Body of pancreas (tissue), 4 donors: ENCODE results near the gene EMILIN3. TPM values are rescaled to one million over a fixed set of nuclear protein-coding genes. Genes with fewer than 3 reads are reported as not detected.

Experiments
- ATAC-seq: fragments of 150-250 bp; one replicate; pipeline ENCODE4 v1.9.1; 2016
- DNase-seq, 4 donors: peaks; one replicate each; pipeline ENCODE4 v3.0.0-alpha.2; 2019
- H3K27ac ChIP-seq, 4 donors: fragments of 200-600 bp; sonication (generic); 1 replicate in 3 of 4; 2 replicates in 1 of 4; pipeline versions ENCODE4 v1.5.1 to v1.6.1; 2016 to 2019; ENCODE audit warnings: mild to moderate bottlenecking in 1 of 4, mixed read lengths in 1 of 4, moderate library complexity in 1 of 4
- H3K27me3 ChIP-seq, 2 donors: fragments of 200-600 bp; sonication (generic); one replicate each; pipeline ENCODE4 v1.6.0; 2016; ENCODE audit warnings: mild to moderate bottlenecking in 1 of 2
- H3K36me3 ChIP-seq, 2 donors: fragments of 200-600 bp; sonication (generic); replicated peaks in 1 of 2; 2 replicates each; pipeline ENCODE4 v1.5.1; 2016; ENCODE audit warnings: low read depth in 2 of 2; ENCODE audit not compliant: insufficient read depth in 1 of 2
- H3K4me1 ChIP-seq: fragments of 200-600 bp; sonication (generic); one replicate; pipeline ENCODE4 v1.6.0; 2016
- H3K4me3 ChIP-seq, 2 donors: fragments of 200-600 bp; sonication (generic); 1 replicate in 1 of 2; 2 replicates in 1 of 2; pipeline ENCODE4 v1.5.1; 2016 to 2019
- H3K9me3 ChIP-seq, 3 donors: fragments of 200-600 bp; sonication (generic); 1 replicate in 2 of 3; 2 replicates in 1 of 3; pipeline ENCODE4 v1.5.1; 2016
- POLR2A ChIP-seq, 3 donors: fragments of 450-650 bp; IDR thresholded peaks; one replicate each; pipeline ENCODE4 v1.6.1; 2016; ENCODE audit warnings: antibody characterized with exemption in 3 of 3, mild to moderate bottlenecking in 2 of 3
- WGBS, 2 donors: methylation state at CpG; one replicate each; pipeline ENCODE4 v1.1.5; 2017; 5-methylcytosine and 5-hydroxymethylcytosine counted together
- intact Hi-C: fragments of 100-400 bp; cut with DNase I; formaldehyde crosslinking; loops from one replicate; pipeline ENCODE4 v1.15.1; 2023
- total RNA-seq, 2 donors: library from RNA; depleted of rRNA; stranded (reverse); fragments of >200 nt; gene quantifications; one replicate each; pipeline ENCODE4 v1.1.0, GENCODE V29; 2016
- TF ChIP-seq, protein P1 (sequence below), 7 experiments: fragments of 450-650 bp in 4 of 7; fragments of 200-600 bp in 3 of 7; sonication (generic) in 3 of 7; IDR thresholded peaks; one replicate each; pipeline ENCODE4 v1.5.1; 2016 to 2019; ENCODE audit warnings: antibody characterized with exemption in 7 of 7

The EMILIN3 gene, protein sequence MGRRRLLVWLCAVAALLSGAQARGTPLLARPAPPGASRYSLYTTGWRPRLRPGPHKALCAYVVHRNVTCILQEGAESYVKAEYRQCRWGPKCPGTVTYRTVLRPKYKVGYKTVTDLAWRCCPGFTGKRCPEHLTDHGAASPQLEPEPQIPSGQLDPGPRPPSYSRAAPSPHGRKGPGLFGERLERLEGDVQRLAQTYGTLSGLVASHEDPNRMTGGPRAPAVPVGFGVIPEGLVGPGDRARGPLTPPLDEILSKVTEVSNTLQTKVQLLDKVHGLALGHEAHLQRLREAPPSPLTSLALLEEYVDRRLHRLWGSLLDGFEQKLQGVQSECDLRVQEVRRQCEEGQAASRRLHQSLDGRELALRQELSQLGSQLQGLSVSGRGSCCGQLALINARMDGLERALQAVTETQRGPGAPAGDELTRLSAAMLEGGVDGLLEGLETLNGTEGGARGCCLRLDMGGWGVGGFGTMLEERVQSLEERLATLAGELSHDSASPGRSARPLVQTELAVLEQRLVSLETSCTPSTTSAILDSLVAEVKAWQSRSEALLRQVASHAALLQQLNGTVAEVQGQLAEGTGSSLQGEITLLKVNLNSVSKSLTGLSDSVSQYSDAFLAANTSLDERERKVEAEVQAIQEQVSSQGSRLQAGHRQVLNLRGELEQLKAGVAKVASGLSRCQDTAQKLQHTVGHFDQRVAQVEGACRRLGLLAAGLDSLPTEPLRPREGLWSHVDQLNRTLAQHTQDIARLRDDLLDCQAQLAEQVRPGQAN
- under 1 TPM in 1 of 2 donors, not detected in 1; 0.26 TPM for total RNA-seq

GRCh38 chr20:41366546-41367392 lies at the start of gene EMILIN3:
TSS of gene EMILIN3 (minus strand) at chr20:41366818. CDS start at chr20:41366634, 184 bp downstream.
- H3K4me1 ChIP-seq = peaks cover 18% of the 10 kb centered on the region
- H3K27me3 ChIP-seq = peaks cover 0 to 20% of the 10 kb centered on the region in 2 donors
- intact Hi-C loops = no loop called here
- TF ChIP-seq POLR2A (IDR thresholded peaks at IDR 0.05) = no peak
- TF ChIP-seq, protein P1, sequence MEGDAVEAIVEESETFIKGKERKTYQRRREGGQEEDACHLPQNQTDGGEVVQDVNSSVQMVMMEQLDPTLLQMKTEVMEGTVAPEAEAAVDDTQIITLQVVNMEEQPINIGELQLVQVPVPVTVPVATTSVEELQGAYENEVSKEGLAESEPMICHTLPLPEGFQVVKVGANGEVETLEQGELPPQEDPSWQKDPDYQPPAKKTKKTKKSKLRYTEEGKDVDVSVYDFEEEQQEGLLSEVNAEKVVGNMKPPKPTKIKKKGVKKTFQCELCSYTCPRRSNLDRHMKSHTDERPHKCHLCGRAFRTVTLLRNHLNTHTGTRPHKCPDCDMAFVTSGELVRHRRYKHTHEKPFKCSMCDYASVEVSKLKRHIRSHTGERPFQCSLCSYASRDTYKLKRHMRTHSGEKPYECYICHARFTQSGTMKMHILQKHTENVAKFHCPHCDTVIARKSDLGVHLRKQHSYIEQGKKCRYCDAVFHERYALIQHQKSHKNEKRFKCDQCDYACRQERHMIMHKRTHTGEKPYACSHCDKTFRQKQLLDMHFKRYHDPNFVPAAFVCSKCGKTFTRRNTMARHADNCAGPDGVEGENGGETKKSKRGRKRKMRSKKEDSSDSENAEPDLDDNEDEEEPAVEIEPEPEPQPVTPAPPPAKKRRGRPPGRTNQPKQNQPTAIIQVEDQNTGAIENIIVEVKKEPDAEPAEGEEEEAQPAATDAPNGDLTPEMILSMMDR (IDR thresholded peaks at IDR 0.05) = no peak
- H3K36me3 ChIP-seq = no peaks in the 10 kb centered on the region
- no peak within 1 kb of the TSS for H3K27ac ChIP-seq
- WGBS, 2 donors = 7 to 48% methylated on average over 8 to 80 of the region's 93 CpGs
- ATAC-seq (no peak), DNase-seq (no peak)
- H3K9me3 ChIP-seq = no peaks in the 10 kb centered on the region
- no peak within 1 kb of the TSS for H3K4me3 ChIP-seq

GRCh38 chr20:41415191-41415590 lies 48.6 kb upstream of the EMILIN3 start:
- TF ChIP-seq, protein P1 (IDR thresholded peaks at IDR 0.05) = no peak
- TF ChIP-seq POLR2A (IDR thresholded peaks at IDR 0.05) = no peak
- no peak for DNase-seq
- H3K4me1 ChIP-seq = no peaks in the 10 kb centered on the region
- no peak overlapping the region for H3K4me3 ChIP-seq
- H3K9me3 ChIP-seq = no peaks in the 10 kb centered on the region
- no peak overlapping the region for H3K27ac ChIP-seq
- H3K36me3 ChIP-seq = peaks cover 0 to 46% of the 10 kb centered on the region in 2 donors
- ATAC-seq = no peak
- H3K27me3 ChIP-seq = no peaks in the 10 kb centered on the region
- 92 to 95% methylated on average over 6 to 8 of the region's 8 CpGs for WGBS, 2 donors
- intact Hi-C loops = no loop called here

GRCh38 chr20:41413169-41413568 lies 46.6 kb upstream of the EMILIN3 start:
- H3K27me3 ChIP-seq = no peaks in the 10 kb centered on the region
- peaks cover 0 to 54% of the 10 kb centered on the region in 2 donors for H3K36me3 ChIP-seq
- WGBS, 2 donors = 80 to 85% methylated on average over 3 to 5 of the region's 5 CpGs
- no peak for DNase-seq
- ATAC-seq = no peak
- no peaks in the 10 kb centered on the region for H3K9me3 ChIP-seq
- intact Hi-C loops = no loop called here
- H3K4me3 ChIP-seq = no peak overlapping the region
- TF ChIP-seq POLR2A (IDR thresholded peaks at IDR 0.05) = no peak
- TF ChIP-seq, protein P1 (IDR thresholded peaks at IDR 0.05) = no peak
- H3K27ac ChIP-seq = no peak overlapping the region
- no peaks in the 10 kb centered on the region for H3K4me1 ChIP-seq

GRCh38 chr20:41412324-41413120 lies 45.9 kb upstream of the EMILIN3 start:
- H3K27ac ChIP-seq = no peak overlapping the region
- no peaks in the 10 kb centered on the region for H3K27me3 ChIP-seq
- 90 to 91% methylated on average over 12 of the region's 12 CpGs for WGBS, 2 donors
- peaks cover 0 to 56% of the 10 kb centered on the region in 2 donors for H3K36me3 ChIP-seq
- no peak for ATAC-seq
- no peaks in the 10 kb centered on the region for H3K9me3 ChIP-seq
- TF ChIP-seq, protein P1 (IDR thresholded peaks at IDR 0.05) = no peak
- TF ChIP-seq POLR2A (IDR thresholded peaks at IDR 0.05) = no peak
- intact Hi-C loops = no loop called here
- H3K4me1 ChIP-seq = no peaks in the 10 kb centered on the region
- no peak for DNase-seq
- H3K4me3 ChIP-seq = no peak overlapping the region
